Inferior parietal cortex (tissue), 1 donor: ENCODE measurements around the gene OR2K2.
"Not testable (repeated sequence)": the region's sequence is repeated elsewhere in the genome, so short reads cannot be mapped to it uniquely, and the experiment has no call there.

Source experiments
- DNase-seq: peaks from one replicate; pipeline ENCODE4 v3.0.0-alpha.2; 2016; ENCODE audit errors: extremely low spot score

Gene OR2K2

GRCh38 chr9:111298111-111298510 is 31.9 kb downstream of the OR2K2 start:
- DNase-seq, result peak; percentile 74

- DNase-seq, result no peak
Measured at GRCh38 chr9:111297066-111297824, 32.8 kb downstream of the OR2K2 start.

- DNase-seq, result peak; percentile 83
Measured at GRCh38 chr9:111294691-111295451, 35.2 kb downstream of the OR2K2 start.

DNA sequence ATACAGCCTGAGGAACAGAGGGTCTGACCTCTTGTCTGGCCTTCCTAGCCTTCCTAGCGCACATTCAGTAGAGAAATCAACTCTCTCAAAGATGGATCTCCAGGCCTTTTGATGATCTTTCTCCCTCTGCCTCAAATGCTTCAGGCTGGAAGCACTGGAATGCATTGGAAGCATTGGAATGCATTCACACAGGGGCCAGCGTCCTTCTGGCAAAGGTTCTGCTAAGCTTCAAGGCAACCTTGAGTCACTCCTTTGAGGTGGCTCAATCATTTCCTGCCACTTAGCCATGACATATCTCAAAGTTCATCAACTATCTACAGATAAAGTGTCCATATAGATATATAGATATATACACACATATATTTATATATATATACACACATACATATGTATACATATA is 42.9 kb downstream of the OR2K2 start:
- no peak for DNase-seq

- no peak for DNase-seq
Measured at GRCh38 chr9:111284703-111285102, 45.3 kb downstream of the OR2K2 start.

DNA sequence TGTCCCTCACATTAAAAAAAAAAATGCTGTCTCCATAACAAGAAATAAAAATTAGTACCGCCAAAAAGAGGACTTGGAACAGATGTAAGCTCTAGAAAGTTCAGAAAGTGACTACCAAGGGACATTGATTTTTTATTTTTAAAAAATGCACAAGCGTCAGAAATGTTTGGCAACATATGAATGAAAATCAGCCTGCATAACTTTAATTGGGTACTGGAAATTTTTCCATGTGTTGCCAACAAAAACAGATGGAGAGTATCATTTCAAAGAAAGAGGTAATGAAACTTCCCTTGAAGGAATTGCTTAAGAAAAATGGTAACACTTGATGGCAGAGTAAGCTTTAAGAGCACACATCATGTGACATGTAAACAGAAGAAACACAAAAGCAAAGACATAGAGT is 47.2 kb downstream of the OR2K2 start:
- no peak for DNase-seq

DNA sequence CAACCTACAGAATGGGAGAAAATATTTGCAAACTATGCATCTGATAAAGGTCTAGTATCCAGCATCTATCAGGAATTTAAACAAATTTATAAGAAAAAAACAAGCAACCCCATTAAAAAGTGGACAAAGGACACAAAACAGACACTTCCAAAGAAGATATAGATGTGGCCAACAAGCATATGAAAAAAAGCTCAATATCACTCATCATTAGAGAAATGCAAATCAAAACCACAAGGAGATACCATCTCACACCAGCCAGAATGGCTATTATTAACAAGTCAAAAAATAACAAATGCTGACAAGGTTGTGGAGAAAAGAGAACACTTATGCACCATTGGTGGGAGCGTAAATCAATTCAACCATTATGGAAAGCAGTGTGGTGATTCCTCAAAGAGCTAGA is 49.2 kb downstream of the OR2K2 start:
- not testable (repeated sequence) for DNase-seq
